SK-N-SH treated with all-trans-retinoic acid at 6 μM for 48 hours (cell line): ENCODE measurements around the gene NELFCD.

ENCODE experiments used
- ATAC-seq: fragments of 200-7000 bp; cut with Tn5 transposase; 3 replicates; pipeline ENCODE4 v1.9.1; 2020; ENCODE audit warnings: mild to moderate bottlenecking, moderate library complexity
- ARNTL ChIP-seq: fragments of 450-650 bp; formaldehyde crosslinking; IDR thresholded peaks from 2 replicates; pipeline ENCODE4 v1.5.0; 2020; ENCODE audit warnings: low read depth, mild to moderate bottlenecking, moderate library complexity, borderline replicate concordance
- BACH2 ChIP-seq: fragments of 250-450 bp; sonication (Bioruptor Pico); IDR thresholded peaks from 2 replicates; pipeline ENCODE4 v1.9.0; 2021; ENCODE audit warnings: mild to moderate bottlenecking, borderline replicate concordance
- CSDC2 ChIP-seq: fragments of 250-450 bp; sonication (Bioruptor Pico); IDR thresholded peaks from 2 replicates; pipeline ENCODE4 v1.5.0; 2020; ENCODE audit warnings: mild to moderate bottlenecking, moderate library complexity
- ESRRG ChIP-seq: fragments of 250-450 bp; sonication (Bioruptor Pico); IDR thresholded peaks from 2 replicates; pipeline ENCODE4 v1.6.1; 2021; ENCODE audit warnings: mild to moderate bottlenecking
- GLIS3 ChIP-seq: fragments of 250-450 bp; sonication (Bioruptor Pico); IDR thresholded peaks from 2 replicates; pipeline ENCODE4 v1.5.0; 2020; ENCODE audit warnings: mild to moderate bottlenecking, moderate library complexity
- ISL1 ChIP-seq: fragments of 250-450 bp; sonication (Bioruptor Pico); IDR thresholded peaks from 2 replicates; pipeline ENCODE4 v2.1.2; 2022; ENCODE audit warnings: mild to moderate bottlenecking, moderate library complexity
- OSR1 ChIP-seq: fragments of 250-450 bp; sonication (Bioruptor Pico); IDR thresholded peaks from 2 replicates; pipeline ENCODE4 v1.8.0; 2022; ENCODE audit warnings: moderate library complexity, mild to moderate bottlenecking, inconsistent platforms
- POU6F1 ChIP-seq: fragments of 250-450 bp; sonication (Bioruptor Pico); IDR thresholded peaks from 2 replicates; pipeline ENCODE4 v1.8.0; 2021; ENCODE audit warnings: low read depth, mild to moderate bottlenecking, moderate library complexity, borderline replicate concordance
- PPARA ChIP-seq: fragments of 250-450 bp; sonication (Bioruptor Pico); IDR thresholded peaks from 2 replicates; pipeline ENCODE4 v1.5.0; 2020; ENCODE audit warnings: mild to moderate bottlenecking, borderline replicate concordance
- SNAI2 ChIP-seq: fragments of 250-450 bp; sonication (Bioruptor Pico); IDR thresholded peaks from 2 replicates; pipeline ENCODE4 v1.5.0; 2020; ENCODE audit warnings: mild to moderate bottlenecking, moderate library complexity
- TCF4 ChIP-seq: fragments of 250-450 bp; sonication (Bioruptor Pico); IDR thresholded peaks from 2 replicates; pipeline ENCODE4 v1.8.0; 2021; ENCODE audit warnings: mild to moderate bottlenecking, moderate library complexity, borderline replicate concordance
- TOX ChIP-seq: fragments of 250-450 bp; sonication (Bioruptor Pico); IDR thresholded peaks from 2 replicates; pipeline ENCODE4 v1.8.0; 2021; ENCODE audit warnings: mild to moderate bottlenecking, moderate library complexity, borderline replicate concordance
- TSHZ2 ChIP-seq: fragments of 250-450 bp; sonication (Bioruptor Pico); IDR thresholded peaks from 2 replicates; pipeline ENCODE4 v1.5.0; 2020; ENCODE audit warnings: mild to moderate bottlenecking, moderate library complexity
- ZFP3 ChIP-seq: fragments of 250-450 bp; sonication (Bioruptor Pico); IDR thresholded peaks from 2 replicates; pipeline ENCODE4 v1.5.0; 2020; ENCODE audit warnings: mild to moderate bottlenecking, moderate library complexity
- ZNF565 ChIP-seq: fragments of 450-650 bp; formaldehyde crosslinking; conservative IDR thresholded peaks from 2 replicates; pipeline ENCODE4 v1.5.0; 2020; ENCODE audit warnings: low read depth, mild to moderate bottlenecking, moderate library complexity
- ZNF70 ChIP-seq: fragments of 450-650 bp; formaldehyde crosslinking; IDR thresholded peaks from 2 replicates; pipeline ENCODE4 v1.5.0; 2020; ENCODE audit warnings: mild to moderate bottlenecking, moderate library complexity
- ZNF8 ChIP-seq: fragments of 450-650 bp; formaldehyde crosslinking; IDR thresholded peaks from 2 replicates; pipeline ENCODE4 v1.5.0; 2020; ENCODE audit warnings: mild to moderate bottlenecking, moderate library complexity
- TF ChIP-seq, protein P1 (sequence below): fragments of 250-450 bp; sonication (Bioruptor Pico); IDR thresholded peaks from 2 replicates; pipeline ENCODE4 v1.5.1; 2020; ENCODE audit warnings: low read depth, mild to moderate bottlenecking, moderate library complexity

The NELFCD gene

DNA sequence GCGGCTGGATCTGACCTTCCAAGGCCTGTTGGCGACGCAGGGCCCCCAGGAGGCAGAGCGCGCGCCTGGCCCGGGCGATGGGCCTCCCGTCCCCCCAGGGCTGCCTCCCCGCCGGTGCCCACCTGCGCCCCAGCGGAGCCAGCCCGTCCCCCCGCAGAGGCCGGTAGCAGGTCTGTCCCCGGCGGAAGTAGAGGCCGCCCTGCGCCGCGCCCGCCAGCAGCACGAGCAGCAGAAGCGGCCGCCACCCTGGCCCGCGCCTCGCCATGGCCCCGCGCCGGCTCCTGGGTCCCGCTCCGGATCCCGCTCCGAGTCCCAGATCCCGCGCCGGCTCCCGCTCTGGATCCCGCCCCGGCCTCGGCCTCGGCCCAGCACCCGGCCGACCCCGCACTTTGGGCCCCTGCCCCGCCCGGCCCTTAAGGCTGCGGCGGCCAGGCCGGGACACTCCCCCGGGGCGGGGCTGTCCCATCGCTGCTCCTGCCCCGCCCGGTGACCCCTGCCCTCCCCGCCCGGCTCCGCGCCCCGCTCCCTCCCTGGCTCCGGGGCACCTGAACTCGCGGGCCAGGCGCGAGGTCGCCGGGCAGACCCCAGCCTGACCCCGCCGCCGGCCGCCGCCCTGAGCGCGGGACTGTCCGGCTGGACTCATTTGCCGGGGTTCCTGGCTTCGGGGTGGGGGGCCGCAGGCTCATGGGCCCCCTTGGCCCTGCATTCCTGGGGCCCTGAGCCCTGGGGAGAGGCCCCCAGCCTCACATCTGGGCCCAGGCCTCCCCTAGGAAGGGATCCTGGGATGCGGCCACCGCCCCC is 26.0 kb downstream of the NELFCD start, which contains the start of gene CTSZ:
Gene CTSZ, minus strand, starts transcription at position 391 of the 801 bp plus-strand sequence. Its CDS starts 126 bp downstream, at position 265.
- ATAC-seq = no peak
- TF ChIP-seq TSHZ2 (CRISPR knock-in tag) (no peak), ZFP3 (CRISPR knock-in tag) (no peak), GLIS3 (CRISPR knock-in tag) (no peak), ESRRG (CRISPR knock-in tag) (no peak), OSR1 (CRISPR knock-in tag) (no peak), ZNF70 (CRISPR knock-in tag) (no peak), ISL1 (CRISPR knock-in tag) (no peak), PPARA (CRISPR knock-in tag) (no peak), ZNF565 (no peak), BACH2 (CRISPR knock-in tag) (no peak), CSDC2 (CRISPR knock-in tag) (no peak), ARNTL (CRISPR knock-in tag) (no peak), TCF4 (CRISPR knock-in tag) (no peak), POU6F1 (CRISPR knock-in tag) (no peak), TOX (CRISPR knock-in tag) (no peak)
- TF ChIP-seq, protein P1, sequence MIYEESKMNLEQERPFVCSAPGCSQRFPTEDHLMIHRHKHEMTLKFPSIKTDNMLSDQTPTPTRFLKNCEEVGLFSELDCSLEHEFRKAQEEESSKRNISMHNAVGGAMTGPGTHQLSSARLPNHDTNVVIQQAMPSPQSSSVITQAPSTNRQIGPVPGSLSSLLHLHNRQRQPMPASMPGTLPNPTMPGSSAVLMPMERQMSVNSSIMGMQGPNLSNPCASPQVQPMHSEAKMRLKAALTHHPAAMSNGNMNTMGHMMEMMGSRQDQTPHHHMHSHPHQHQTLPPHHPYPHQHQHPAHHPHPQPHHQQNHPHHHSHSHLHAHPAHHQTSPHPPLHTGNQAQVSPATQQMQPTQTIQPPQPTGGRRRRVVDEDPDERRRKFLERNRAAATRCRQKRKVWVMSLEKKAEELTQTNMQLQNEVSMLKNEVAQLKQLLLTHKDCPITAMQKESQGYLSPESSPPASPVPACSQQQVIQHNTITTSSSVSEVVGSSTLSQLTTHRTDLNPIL (CRISPR knock-in tag) = no peak
- TF ChIP-seq, all 23 proteins: peak for 0

DNA sequence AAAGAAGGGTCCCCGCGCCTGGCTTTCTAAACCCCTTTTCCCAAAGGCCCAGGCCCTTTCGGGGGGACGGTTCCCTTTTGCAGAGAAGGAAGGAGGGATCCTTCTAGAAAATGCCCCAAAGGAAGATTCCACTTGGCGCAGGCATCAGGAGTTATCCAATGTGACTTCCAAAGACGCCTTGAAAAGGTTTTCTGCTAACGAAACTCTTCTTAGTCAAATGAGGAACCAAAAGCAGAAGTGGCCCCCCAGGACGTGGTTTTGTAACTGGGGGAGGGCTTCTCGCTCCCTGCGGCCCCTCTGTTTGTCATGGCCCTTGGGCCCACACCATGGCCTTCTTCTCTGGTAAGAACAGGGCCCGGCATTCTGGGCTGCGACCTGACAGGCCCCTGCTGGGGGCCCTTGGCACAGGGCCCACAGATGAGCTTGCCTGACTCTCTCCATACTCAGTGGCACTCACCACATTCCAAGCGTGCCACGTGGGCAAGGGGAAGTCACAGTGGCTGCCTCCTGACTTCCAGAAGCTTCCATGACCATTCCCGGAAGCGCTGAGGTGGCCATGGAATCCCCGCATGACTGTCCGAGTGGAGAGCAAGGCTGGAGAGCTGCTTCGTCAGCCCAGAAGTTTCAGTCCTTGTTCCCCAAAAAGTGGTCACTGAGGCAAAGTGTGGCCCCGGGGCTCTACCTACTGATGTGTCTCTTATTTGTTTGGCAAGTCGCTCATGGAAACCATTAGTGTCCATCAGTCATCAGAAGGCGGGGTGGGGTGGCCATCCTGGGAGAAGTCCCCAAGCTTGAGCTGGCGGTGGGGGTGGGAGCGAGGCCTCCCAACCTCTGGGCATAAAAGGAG is 26.8 kb downstream of the NELFCD start:
- no peak for ATAC-seq
- no peak for TF ChIP-seq SNAI2 (CRISPR knock-in tag)
- TF ChIP-seq, protein P1 (CRISPR knock-in tag) = no peak

DNA sequence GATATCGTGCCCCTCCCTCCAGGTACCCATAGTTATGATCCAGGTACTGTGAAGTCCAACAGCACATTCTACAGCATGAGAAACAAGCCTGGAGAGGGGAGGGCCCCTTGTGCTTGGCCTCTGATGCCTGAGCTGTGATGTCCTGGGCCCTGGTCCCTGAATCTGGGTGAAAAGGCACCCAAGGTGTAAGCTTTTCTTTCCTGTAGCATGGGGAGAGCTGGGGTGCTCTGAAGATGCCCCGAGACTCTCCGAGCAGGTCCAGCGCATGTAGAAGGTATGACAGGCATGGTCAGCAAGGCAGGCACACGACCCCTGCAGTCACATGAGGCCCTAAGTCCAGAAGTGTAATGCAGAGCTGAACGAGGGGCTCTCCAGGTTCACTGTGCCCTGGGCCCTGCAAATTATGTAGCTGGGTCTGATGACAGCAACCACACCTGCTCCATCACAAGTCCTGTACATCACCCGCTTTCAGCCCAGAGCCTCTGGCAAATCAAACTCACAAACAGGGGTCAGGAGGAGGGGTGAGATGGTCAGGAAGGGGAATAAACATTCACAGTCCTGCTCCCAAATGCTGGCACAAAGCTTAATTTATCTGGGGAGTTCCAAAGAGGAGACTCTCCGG is 27.8 kb downstream of the NELFCD start:
- TF ChIP-seq SNAI2 (CRISPR knock-in tag) = no peak
- TF ChIP-seq ZNF70 (CRISPR knock-in tag) = no peak
- TF ChIP-seq ARNTL (CRISPR knock-in tag) = no peak
- no peak for ATAC-seq

DNA sequence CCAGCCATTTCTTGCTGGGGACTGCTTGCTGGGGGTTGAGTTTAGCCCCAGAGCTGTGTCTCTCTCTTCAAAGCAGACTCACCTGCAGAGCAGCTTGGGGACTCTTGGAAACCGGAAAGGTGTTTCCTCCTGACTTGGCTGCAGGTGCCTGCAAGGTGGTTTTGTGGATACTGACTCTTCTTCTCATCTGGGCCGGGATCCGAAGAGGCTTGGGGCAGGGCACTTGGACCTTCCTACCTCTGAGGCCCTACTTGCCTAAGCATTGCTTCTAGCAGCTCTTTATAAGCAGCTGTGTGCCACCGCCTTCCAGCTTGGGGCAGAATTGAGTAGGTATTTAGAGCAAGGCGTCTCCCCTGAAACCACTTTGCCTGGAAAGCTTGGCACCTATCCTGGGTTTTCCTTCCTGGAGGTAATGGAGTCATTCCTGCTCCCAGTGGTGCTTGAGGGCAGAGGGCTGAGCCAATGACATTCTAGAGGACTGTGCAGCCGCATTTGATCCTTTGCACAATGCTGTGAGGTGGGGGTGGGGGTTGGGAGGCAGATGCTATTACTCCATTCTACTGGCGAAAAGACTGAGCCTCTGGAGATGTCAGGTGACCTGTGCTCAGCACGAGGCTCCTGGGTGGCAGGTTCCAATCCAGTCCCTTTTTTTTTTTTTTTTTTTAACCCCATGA is 29.4 kb downstream of the NELFCD start:
- TF ChIP-seq POU6F1 (CRISPR knock-in tag) = no peak
- no peak for TF ChIP-seq ZNF8 (CRISPR knock-in tag)
- TF ChIP-seq ZNF565 = no peak
- no peak for TF ChIP-seq TSHZ2 (CRISPR knock-in tag)
- TF ChIP-seq ZNF70 (CRISPR knock-in tag) = no peak
- no peak for TF ChIP-seq CSDC2 (CRISPR knock-in tag)
- no peak for TF ChIP-seq OSR1 (CRISPR knock-in tag)
- no peak for TF ChIP-seq ISL1 (CRISPR knock-in tag)
- ATAC-seq = no peak
